Measurements from ENCODE around the gene TOR1AIP2.

TOR1AIP2 gene

GRCh38 chr1:179823693-179824092 lies 53.9 kb downstream of the TOR1AIP2 start:
- DNase-seq = no peak

GRCh38 chr1:179822065-179822464 lies 55.5 kb downstream of the TOR1AIP2 start:
- no peak for DNase-seq

GRCh38 chr1:179821524-179821923 lies 56.1 kb downstream of the TOR1AIP2 start:
- DNase-seq = no peak

- no peak for DNase-seq
Measured at GRCh38 chr1:179820226-179820970, 57.2 kb downstream of the TOR1AIP2 start.

GRCh38 chr1:179818743-179819173 lies 58.8 kb downstream of the TOR1AIP2 start:
- no peak for DNase-seq

- no peak for DNase-seq
Measured at GRCh38 chr1:179818260-179818659, 59.3 kb downstream of the TOR1AIP2 start.

GRCh38 chr1:179817789-179818188 lies 59.8 kb downstream of the TOR1AIP2 start:
- no peak for DNase-seq

GRCh38 chr1:179817056-179817455 lies 60.5 kb downstream of the TOR1AIP2 start:
- DNase-seq = no peak

GRCh38 chr1:179816196-179816960 lies 61.2 kb downstream of the TOR1AIP2 start:
- DNase-seq = no peak

- DNase-seq = no peak
Measured at GRCh38 chr1:179815641-179816040, 62.0 kb downstream of the TOR1AIP2 start.

- DNase-seq = no peak
Measured at GRCh38 chr1:179814546-179814838, 63.1 kb downstream of the TOR1AIP2 start.

- DNase-seq = no peak
Measured at GRCh38 chr1:179813626-179814545, 63.7 kb downstream of the TOR1AIP2 start.

GRCh38 chr1:179812501-179813292 lies 64.9 kb downstream of the TOR1AIP2 start:
- DNase-seq = no peak

- no peak for DNase-seq
Measured at GRCh38 chr1:179810367-179810715, 67.3 kb downstream of the TOR1AIP2 start.

- peak; percentile 40 for DNase-seq
Measured at GRCh38 chr1:179809506-179810366, 67.9 kb downstream of the TOR1AIP2 start.

- DNase-seq = no peak
Measured at GRCh38 chr1:179808503-179808902, 69.1 kb downstream of the TOR1AIP2 start.

GRCh38 chr1:179807691-179808485 lies 69.7 kb downstream of the TOR1AIP2 start:
- no peak for DNase-seq

- no peak for DNase-seq
Measured at GRCh38 chr1:179807291-179807690, 70.3 kb downstream of the TOR1AIP2 start.

GRCh38 chr1:179806333-179806732 lies 71.3 kb downstream of the TOR1AIP2 start:
- DNase-seq = no peak

- no peak for DNase-seq
Measured at GRCh38 chr1:179805291-179806195, 72.1 kb downstream of the TOR1AIP2 start.
